NCI-H2196 (cell line): ENCODE data around the gene ZBED1.
"Not testable (repeated sequence)": the region's sequence is repeated elsewhere in the genome, so short reads cannot be mapped to it uniquely, and the experiment has no call there.

Source experiments
- DNase-seq: peaks from one replicate; lab custom pipeline; 2025; ENCODE audit not compliant: unreplicated experiment; lab: John Stamatoyannopoulos, UW

The ZBED1 gene

GRCh38 chrX:2500803-2501558 is at the start of gene ZBED1, which contains the start of gene DHRSX:
TSS of gene ZBED1 (minus strand) at chrX:2500976. CDS start at chrX:2490719, 10,257 bp downstream.
TSS of gene DHRSX (minus strand) at chrX:2500976. CDS start at chrX:2500925, 51 bp downstream.
- no peak for DNase-seq

- DNase-seq = no peak
Observed at GRCh38 chrX:2549876-2550275, 49.1 kb upstream of the ZBED1 start.

DNA sequence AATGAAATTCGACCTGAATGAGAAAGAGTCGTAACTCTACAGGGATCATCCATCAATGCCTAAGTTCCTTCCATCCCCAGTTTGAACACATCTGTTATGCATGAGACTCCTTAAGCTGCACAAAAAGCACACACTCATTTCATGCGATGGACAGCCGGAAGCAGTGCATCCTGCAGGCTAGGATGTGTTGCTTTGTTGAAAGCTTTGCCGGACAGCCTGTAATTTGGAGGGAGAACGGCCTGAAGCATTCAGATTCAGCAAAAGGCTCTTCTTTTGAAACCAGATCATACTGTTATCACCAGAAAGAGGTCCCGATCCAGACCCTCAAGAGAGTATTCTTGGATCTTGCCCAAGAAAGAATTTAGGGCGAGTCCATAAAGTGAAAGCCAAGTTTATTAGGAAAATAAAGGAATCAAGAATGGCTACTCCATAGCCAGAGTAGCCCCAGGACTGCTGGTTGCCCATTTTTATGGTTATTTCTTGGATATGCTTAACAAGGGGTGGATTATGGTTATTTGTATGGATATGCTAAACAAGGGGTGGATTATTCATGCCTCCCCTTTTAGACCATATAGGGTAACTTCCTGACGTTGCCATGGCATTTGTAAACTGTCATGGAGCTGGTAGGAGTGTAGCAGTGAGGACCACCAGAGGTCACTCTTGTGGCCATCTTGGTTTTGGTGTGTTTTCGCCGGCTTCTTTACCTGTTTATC is 48.1 kb upstream of the ZBED1 start:
- DNase-seq = no peak

DNA sequence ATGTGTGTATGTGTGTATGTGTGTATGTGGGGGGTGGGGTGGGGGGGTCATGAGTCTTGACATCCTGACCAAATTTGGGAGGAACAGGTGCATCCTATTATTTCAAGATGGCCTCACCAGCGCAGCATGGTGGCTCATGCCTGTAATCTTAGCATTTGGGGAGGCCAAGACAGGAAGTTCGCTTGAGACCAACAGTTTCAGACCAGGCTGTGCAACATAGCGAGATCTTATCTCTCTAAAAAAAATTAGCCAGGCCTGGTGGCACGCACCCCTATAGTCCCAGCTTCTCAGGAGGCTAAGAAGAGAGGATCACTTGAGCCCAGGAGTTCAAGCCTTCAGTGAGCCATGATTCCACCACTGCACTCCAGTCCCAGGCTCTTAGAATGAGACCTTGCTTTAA is 47.0 kb upstream of the ZBED1 start:
- DNase-seq = no peak

DNA sequence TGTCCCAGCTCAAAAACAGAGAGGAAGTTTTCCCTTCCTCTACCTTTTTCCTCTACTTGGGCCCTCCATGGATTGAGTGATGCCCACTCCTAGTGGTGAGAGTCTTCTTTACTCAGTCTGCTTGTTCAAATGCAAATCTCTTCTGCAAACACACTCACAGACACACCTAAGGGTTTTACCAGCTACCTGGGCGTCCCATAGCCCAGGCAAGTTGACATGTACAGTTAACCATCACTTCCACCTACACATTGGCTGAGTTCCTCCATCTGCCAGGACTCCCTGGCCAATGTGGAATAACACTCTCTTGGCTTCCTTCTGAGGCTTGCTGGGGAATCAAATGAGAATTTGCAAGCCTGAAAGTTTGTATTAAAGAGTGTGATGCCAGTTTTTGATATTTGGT is 45.7 kb upstream of the ZBED1 start:
- DNase-seq = no peak

DNA sequence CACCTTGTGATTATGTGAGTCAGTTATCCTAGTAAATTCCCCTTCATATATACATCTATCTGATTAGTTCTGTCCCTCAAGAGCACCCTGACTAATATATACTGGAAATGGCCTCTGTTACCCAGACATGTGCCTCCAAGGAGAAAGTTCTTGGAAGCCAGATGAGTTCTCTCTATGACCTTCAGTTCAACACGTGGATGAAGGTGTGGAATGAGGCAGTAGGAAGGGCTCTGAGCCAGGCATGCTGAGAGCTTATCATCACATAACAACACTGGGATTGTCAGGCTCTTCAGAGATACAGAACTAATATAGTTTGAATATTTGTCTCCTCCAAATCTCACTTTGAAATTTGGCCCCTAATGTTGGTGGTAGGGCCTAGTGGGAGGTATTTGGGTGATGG is 44.4 kb upstream of the ZBED1 start:
- no peak for DNase-seq

- DNase-seq = no peak
Observed at GRCh38 chrX:2542826-2543521, 42.2 kb upstream of the ZBED1 start.

DNA sequence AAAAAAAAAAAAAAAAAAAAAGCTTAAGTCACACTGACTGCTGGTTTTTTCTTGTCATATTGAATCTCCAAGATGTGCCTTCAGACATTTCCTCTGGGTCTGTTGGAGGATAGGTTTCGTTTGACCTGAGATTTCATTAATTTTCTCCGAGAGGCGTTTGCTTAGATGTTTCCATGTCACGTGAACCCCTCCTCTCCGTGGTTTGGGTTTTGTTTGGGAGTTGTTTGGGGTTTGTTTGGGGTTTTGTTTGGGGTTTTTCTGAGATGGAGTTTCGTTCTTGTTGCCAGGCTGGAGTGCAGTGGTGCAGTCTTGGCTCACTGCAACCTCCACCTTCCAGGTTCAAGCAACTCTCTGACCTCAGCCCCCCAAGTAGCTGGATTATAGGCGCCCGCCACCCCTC is 40.8 kb upstream of the ZBED1 start:
- DNase-seq = no peak

DNA sequence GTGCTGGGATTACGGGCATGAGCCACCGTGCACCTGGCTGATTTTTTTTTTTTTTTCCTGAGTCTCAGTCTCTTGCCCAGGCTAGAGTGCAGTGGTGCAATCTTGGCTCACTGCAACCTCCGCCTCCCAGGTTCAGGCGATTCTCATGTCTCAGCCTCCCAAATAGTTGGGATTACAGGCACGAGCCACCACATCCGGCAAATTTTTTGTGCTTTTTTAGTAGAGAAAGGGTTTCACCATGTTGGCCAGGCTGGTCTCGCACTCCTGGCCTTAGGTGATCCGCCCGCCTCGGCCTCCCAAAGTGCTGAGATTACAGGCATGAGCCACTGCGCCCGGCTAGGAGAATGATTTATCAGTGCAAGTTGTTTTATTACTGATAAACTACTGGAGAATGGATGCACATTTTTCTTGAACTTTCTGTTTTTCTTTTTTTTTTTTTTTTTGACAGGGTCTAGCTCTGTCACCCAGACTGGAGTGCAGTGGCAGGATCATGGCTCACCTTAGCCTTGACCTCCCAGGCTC is 39.7 kb upstream of the ZBED1 start:
- DNase-seq = no peak

- no peak for DNase-seq
Observed at GRCh38 chrX:2539586-2539985, 38.8 kb upstream of the ZBED1 start.

GRCh38 chrX:2538031-2538757 is 37.4 kb upstream of the ZBED1 start:
- no peak for DNase-seq

DNA sequence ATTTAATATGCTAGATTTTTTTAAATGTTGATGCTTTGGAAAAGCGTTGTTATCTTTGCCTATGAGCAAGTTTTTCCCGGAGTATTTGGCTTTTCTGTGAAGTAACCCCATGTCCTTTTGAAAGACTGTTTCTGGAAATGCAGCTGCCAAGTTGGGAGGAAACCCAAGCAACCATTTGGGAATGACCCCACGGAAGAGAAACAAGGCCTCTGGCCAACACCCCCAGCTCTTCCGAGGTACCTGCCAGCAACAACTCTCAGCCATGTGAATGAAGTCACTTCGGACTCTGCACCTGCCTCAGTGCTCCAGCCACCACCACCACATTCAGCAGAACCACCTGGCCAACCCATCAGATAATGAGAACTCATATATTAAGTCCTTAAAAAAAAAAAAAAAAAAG is 36.2 kb upstream of the ZBED1 start:
- no peak for DNase-seq

DNA sequence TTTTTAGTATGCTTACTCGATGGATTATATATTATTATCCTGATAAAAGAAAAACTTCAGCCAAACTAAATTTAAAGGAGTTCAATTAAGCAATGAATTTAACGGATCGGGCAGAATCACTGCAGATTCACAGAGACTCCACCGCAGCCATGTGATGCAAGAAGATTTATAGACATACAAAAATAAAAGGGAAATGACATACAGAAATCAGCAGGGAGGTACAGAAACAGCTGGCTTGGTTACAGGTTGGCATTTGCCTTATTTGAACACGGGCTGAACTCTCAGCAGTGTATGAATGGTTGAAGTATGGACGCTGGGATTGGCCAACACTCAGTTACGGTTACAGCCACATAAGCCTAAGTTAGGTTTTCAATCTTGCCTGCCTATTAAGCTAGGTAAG is 35.4 kb upstream of the ZBED1 start:
- DNase-seq = no peak

- DNase-seq = not testable (repeated sequence)
Observed at GRCh38 chrX:2534261-2535021, 33.7 kb upstream of the ZBED1 start.

DNA sequence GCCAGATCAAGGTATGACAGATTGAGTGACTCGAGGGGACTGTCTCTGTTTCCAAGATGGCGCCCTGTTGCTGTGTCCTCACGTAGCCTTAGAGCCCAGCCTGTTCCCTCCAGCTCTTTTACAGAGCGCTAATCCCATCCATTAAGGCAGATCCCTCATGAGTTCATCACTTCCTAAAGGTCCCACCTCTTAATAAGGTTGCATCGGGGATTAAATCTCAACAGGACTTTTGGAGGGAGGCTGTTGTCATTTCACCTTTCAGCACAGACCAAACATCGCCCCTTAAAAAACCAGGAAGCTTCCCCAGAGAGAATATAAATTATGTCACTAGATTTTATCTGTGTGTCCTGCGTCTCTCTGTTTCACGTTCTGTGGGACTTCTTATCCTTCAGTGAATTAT is 32.6 kb upstream of the ZBED1 start:
- DNase-seq = no peak

GRCh38 chrX:2526390-2526789 is 25.6 kb upstream of the ZBED1 start:
- DNase-seq = no peak

DNA sequence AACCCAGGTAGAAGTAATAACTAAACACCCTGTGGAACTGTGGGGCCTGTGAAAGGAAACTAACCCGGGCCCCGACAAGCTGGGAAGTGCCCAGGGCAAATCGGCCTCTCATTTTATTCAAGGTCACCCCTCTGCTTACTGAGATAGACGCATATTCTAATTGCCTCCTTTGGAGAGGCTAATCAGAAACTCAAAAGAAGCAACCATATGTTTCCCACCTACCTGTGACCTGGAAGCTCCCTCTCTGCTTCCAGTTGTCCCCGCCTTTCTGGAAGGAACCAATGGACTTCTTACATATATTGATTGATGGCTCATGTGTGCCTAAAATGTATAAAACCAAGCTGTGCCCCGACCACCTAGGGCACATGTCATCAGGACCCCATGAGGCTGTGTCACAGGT is 23.1 kb upstream of the ZBED1 start:
- DNase-seq = no peak

GRCh38 chrX:2521927-2522386 is 21.2 kb upstream of the ZBED1 start:
- DNase-seq = no peak

DNA sequence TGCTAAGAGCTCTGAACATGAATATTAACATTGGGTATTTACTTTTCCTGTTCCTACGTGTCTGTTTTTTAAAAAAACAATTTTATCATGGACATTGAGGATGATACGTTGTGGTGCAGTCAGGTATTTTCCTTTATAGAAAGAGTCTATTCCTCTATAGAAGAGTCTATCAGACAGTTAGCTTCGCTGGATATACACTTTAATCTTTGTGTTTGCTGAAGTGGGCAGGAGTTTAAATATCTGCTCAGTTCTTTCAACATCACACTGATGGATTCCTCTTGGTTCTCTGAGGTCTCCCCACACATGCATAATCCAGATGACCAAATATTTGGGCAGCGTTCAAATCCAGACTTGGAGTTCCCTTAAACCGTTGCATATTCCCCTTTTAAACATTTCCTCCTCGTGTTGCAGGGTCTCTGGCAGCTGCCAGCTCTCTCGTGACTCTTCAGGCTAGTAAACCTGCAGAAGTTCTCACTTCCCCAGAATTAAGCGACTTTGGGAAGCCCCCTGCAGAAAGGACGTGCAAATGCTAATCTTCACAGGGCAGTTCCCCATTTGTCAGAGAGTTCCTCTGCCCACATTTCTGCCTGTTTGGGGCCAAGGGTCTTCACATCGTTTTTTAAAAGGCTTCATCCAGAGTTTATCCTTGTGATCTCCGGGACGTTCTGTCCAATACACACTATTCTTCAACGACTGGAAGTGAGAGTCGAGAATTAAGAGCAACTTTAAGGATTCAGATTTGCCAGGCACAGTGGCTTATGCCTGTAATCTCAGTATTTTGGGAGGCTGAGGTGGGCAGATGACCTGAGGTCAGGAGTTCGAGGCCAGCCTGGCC is 20.5 kb upstream of the ZBED1 start:
- no peak for DNase-seq
